GM12801 (cell line): ENCODE data around the gene SPATS2L.

Source experiments
- CTCF ChIP-seq: IDR thresholded peaks from one replicate; pipeline ENCODE4 v1.5.1; 2011; ENCODE audit warnings: control low read depth; ENCODE audit not compliant: insufficient read length; ENCODE audit errors: extremely low read depth

Gene SPATS2L

GRCh38 chr2:200373231-200373630 lies 66.7 kb downstream of the SPATS2L start:
- no peak for TF ChIP-seq CTCF

GRCh38 chr2:200373973-200374416 lies 67.5 kb downstream of the SPATS2L start:
- no peak for TF ChIP-seq CTCF

- TF ChIP-seq CTCF = no peak
These were observed 70.2 kb downstream of the SPATS2L start for GRCh38 chr2:200376513-200377354.

GRCh38 chr2:200377355-200378336 lies 71.2 kb downstream of the SPATS2L start:
- TF ChIP-seq CTCF = no peak

GRCh38 chr2:200378652-200379290 lies 72.3 kb downstream of the SPATS2L start:
- TF ChIP-seq CTCF = no peak

- no peak for TF ChIP-seq CTCF
These were observed 73.1 kb downstream of the SPATS2L start for GRCh38 chr2:200379481-200380090.
